Epithelial cell of proximal tubule (primary cell): Measurements from ENCODE around the gene REXO1. TPM values are rescaled to one million over a fixed set of nuclear protein-coding genes. Genes with fewer than 3 reads are reported as not detected.
"Not testable (repeated sequence)": the region's sequence is repeated elsewhere in the genome, so short reads cannot be mapped to it uniquely, and the experiment has no call there.

Experiments
- DNase-seq: peaks from one replicate; pipeline ENCODE4 v3.0.0-alpha.2; 2011; ENCODE audit warnings: low read depth
- H3K4me3 ChIP-seq: 2 replicates; pipeline ENCODE4 v1.5.1; 2011; ENCODE audit warnings: low read depth, mild to moderate bottlenecking, low read length
- total RNA-seq: library from RNA; depleted of rRNA; stranded (reverse); fragments of >200 nt; gene quantifications from 2 replicates; pipeline ENCODE4 v1.2.3, GENCODE V29; 2015
- TF ChIP-seq, protein P1 (sequence below): conservative IDR thresholded peaks from 2 replicates; pipeline ENCODE4 v1.5.1; 2012; ENCODE audit warnings: low read depth, mild to moderate bottlenecking, low read length

REXO1 gene
- total RNA-seq, 1 donor from 2014 or later, result 18.4 TPM

DNA sequence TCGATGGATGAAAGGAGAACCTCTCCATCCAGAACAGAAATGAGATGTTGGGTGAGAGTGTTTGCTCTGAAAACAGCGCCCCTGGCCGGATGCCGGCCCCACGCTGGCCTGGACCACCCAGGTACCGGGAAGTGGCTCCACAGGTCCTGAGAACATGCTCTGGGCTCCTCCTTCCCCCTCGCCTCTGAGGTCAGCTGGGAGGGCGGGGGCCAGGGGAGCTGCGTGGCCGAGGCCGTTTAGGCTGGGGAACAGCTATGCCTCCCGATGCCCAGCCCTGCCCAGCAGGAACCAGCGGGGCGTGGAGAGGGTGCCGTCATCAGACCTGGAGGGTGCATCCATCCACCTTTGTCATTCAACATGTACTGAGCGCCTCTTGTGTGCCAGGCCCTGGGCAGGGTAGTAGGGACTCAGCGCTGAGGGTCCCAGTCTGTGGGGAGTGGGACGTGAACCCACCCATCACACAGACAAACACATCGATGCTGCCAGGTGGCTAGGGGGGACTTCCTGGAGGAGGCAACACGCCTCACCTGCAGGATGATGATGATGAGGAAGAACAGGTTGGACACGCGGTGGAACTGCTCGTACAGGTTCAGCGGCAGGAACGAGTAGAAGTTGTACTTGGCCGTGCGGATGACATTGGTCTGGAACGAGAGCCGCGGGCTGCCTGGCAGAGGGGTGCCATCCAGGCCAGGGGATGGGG lies 40.4 kb downstream of the REXO1 start:
- no peak for DNase-seq
- TF ChIP-seq, protein P1, sequence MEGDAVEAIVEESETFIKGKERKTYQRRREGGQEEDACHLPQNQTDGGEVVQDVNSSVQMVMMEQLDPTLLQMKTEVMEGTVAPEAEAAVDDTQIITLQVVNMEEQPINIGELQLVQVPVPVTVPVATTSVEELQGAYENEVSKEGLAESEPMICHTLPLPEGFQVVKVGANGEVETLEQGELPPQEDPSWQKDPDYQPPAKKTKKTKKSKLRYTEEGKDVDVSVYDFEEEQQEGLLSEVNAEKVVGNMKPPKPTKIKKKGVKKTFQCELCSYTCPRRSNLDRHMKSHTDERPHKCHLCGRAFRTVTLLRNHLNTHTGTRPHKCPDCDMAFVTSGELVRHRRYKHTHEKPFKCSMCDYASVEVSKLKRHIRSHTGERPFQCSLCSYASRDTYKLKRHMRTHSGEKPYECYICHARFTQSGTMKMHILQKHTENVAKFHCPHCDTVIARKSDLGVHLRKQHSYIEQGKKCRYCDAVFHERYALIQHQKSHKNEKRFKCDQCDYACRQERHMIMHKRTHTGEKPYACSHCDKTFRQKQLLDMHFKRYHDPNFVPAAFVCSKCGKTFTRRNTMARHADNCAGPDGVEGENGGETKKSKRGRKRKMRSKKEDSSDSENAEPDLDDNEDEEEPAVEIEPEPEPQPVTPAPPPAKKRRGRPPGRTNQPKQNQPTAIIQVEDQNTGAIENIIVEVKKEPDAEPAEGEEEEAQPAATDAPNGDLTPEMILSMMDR, result no peak
- H3K4me3 ChIP-seq, result no peak overlapping the region

DNA sequence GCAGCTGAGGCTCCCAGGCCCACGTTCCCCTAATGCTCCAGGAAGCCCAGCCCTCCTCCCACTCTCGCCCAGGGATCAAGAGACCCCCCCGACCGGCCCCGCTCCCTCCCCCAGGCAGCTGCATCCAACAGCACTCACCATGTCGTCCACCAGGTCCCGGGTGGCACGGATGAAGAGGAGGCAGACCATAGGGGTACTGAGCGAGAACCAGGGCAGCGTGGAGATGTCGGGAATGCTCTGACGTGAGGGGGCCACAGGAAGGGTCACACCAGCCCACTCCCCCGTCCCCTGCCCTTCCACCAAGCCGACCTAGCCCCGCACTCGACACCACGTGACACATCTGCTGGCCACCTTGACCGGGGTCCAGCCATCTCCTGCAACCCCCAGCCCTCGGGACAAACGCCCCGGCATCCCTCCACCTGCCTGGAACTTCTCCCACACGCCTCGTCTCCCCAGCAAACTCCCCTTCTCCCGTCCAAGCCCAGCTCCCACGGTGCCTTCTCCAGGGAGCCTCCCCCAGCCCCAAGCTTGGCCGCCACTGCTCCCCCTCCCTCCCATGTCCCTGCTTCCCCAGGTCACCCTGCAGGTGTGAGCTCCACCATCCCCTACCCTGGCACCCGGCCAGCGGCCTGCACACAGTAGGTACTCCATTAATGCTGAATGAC lies 41.1 kb downstream of the REXO1 start:
- H3K4me3 ChIP-seq, result no peak overlapping the region
- TF ChIP-seq, protein P1, result no peak
- no peak for DNase-seq

DNA sequence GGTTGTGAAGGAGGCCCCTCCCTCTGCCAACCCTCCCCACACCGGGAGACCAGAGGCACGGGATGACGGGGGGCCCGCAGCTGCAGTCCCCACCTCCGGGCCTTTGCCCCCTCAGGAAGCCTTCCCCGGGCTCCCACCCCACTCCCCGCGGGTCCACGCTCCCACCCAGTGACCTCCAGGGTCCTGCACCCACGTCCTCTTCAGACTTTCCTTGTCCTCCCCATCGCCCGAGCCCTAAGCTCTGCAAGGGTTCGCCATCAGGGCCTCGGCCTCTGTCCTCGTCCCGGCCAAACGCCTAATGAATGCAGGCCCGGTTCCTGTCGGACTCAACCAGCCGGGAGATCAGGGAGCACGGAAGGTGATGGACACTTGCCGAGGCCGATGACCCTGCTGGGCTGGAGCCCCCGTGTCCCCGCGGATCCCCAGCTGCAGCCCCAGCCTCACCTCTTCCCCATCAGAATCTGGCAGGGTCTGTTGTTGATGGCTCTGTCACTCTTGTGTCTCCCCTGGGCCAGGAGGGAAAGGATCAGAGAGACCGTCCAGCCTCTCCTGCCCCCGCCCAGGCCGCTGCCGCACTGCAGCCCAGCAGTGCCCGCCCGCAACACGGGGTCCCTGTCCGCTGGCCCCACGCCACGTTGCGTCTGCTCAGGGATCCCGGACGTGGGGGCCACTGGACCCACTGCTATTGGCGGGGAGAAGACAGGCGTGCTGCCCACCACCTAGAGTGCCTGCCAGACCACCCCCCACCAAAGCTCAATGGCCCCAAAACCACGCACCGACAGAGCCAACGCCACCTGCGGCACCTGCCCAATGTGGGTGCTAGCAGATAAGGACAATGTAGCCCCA lies 41.9 kb downstream of the REXO1 start:
- TF ChIP-seq, protein P1, result no peak
- H3K4me3 ChIP-seq, result no peak overlapping the region
- DNase-seq, result no peak

DNA sequence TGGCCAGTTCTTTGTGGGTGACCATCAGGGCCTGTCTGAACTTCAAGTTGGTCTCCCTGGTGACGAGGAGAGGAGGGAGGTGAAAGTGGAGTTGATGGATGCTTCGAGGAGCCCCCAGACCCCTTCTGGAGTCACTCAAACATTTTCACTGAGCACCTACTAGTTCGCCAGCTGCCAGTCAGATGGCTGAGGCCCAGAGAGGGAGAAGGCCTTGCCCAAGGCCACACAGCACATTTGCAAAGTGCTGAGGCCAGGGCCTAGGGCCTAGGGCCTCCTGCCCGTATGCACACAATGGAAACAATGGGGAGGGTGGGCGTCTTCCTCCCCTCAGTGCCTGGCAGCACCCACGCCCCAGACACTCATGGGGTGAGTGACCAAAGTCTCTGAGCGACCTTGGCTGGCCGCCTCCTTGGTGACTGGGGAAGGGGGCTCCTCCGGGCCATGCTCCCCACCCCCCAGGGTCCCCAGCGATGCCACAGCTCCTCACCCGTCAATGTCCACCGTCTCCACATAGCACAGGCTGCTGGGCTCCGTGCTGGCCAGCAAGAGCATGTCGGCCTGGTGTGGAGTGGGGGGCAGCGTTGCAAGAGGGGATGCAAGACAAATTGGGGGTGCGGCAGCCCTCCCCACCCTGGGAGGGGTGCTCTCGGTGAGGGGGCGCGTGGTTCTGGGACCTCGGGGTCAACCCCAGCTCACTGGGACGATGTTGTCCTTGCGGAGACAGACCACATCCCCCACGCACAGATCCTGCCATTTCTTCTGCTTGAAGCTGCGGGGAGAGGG lies 42.7 kb downstream of the REXO1 start:
- TF ChIP-seq, protein P1, result no peak
- DNase-seq, result no peak
- no peak overlapping the region for H3K4me3 ChIP-seq

DNA sequence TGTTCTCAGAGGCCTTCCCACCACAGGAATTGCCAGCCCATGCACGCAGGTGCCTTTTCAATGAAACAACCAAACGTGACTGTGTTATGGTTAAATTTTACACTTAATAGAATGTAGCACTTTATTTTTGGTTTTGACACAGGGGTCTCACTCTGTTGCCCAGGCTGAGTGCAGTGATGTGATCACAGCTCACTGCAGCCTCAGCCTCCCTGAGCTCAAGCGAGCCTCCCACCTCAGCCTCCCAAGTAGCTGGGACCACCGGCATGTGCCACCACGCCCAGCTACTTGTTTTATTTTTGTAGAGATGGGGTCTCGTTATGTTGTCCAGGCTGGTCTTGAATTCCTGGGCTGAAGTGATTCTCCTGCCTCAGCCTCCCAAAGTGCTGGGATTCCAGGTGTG lies 43.4 kb downstream of the REXO1 start:
- DNase-seq, result no peak
- no peak overlapping the region for H3K4me3 ChIP-seq
- TF ChIP-seq, protein P1, result no peak

DNA sequence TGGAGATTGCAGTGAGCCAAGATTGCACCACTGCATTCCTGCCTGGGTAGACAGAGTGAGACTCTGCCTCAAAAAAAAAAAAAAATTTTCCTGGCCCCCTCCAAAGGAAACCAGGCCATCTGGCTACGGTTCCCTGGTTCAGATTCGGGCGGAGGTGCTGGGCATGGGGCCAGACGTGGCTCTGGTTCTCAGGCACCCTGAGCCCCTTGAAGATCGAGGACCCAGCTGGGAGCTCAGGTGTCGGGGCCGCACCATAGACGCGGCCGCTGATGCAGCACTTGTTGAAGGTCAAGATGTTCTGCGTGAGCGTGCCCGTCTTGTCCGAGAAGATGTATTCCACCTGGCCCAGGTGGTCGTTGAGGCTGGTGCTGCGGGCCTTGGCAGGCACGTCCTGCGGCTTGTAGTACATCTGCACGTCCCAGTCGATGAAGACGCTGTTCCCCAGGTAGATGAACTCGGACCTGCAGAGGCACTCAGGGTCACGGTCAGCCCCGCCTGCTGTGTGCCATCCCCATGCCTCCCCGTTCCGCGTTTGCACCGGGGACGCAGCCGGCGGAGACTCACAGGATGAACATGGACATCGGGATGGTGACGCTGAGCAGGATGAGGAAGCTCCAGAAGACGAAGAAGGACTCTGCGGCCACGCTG lies 48.5 kb downstream of the REXO1 start:
- TF ChIP-seq, protein P1, result no peak
- no peak for DNase-seq
- H3K4me3 ChIP-seq, result no peak overlapping the region

DNA sequence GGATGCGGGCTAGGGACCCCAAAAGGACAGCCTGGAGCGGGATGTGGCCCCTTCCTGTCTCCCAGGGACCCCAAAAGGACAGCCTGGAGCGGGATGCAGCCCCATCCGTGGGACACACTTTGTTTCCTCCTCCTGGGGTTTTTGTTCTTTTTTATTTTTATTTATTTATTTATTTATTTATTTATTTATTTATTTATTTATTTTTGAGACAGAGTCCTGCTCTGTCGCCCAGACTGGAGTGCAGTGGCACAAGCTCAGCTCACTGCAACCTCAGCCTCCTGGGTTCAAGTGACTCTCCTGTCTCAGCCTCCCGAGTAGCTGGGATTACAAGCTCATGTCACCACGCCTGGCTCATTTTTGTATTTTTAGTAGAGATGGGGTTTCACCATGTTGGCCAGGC lies 51.0 kb downstream of the REXO1 start:
- DNase-seq, H3K4me3 ChIP-seq: not testable (repeated sequence)
